HepG2 (cell line): Measurements from ENCODE around the gene BIRC5. TPM values are rescaled to one million over a fixed set of nuclear protein-coding genes. Genes with fewer than 3 reads are reported as not detected.
A peak's percentile ranks its signal among the peaks of the same experiment; 100 is the strongest.

Source experiments
- AHR ChIP-seq: IDR thresholded peaks from 2 replicates; pipeline ENCODE4 v1.6.1; 2018; ENCODE audit warnings: missing genetic modification reagents, missing compliant biosample characterization
- ARID4A ChIP-seq: sonication (generic); formaldehyde crosslinking; IDR thresholded peaks from 2 replicates; pipeline ENCODE4 v1.5.0; 2020; ENCODE audit warnings: mild to moderate bottlenecking, missing genetic modification reagents, borderline replicate concordance
- CENPT ChIP-seq: sonication (generic); formaldehyde crosslinking; IDR thresholded peaks from 2 replicates; pipeline ENCODE4 v1.8.0; 2022; ENCODE audit warnings: low read depth, mild to moderate bottlenecking, moderate library complexity, missing genetic modification reagents
- EEA1 ChIP-seq: sonication (generic); formaldehyde crosslinking; IDR thresholded peaks from 2 replicates; pipeline ENCODE4 v1.5.1; 2020; ENCODE audit warnings: mild to moderate bottlenecking, missing genetic modification reagents, borderline replicate concordance
- MXD4 ChIP-seq: IDR thresholded peaks from 2 replicates; pipeline ENCODE4 v1.6.1; 2016; ENCODE audit warnings: mild to moderate bottlenecking, missing biosample characterization, missing genetic modification reagents
- NR2C2 ChIP-seq: sonication (generic); formaldehyde crosslinking; IDR thresholded peaks from 2 replicates; pipeline ENCODE4 v1.4.0; 2020; ENCODE audit warnings: missing genetic modification reagents, mild to moderate bottlenecking, moderate library complexity, borderline replicate concordance
- PHF21A ChIP-seq: sonication (generic); formaldehyde crosslinking; IDR thresholded peaks from 2 replicates; pipeline ENCODE4 v1.5.0; 2020; ENCODE audit warnings: mild to moderate bottlenecking, missing genetic modification reagents
- SNAPC4 ChIP-seq: sonication (generic); formaldehyde crosslinking; IDR thresholded peaks from 2 replicates; pipeline ENCODE4 v1.4.0; 2020; ENCODE audit warnings: mild to moderate bottlenecking, missing genetic modification reagents
- TCF7L2 ChIP-seq: IDR thresholded peaks from 2 replicates; pipeline ENCODE4 v1.6.1; 2011; ENCODE audit warnings: mild to moderate bottlenecking, low read depth, low read length, moderate library complexity
- ZBTB10 ChIP-seq: sonication (generic); formaldehyde crosslinking; IDR thresholded peaks from 2 replicates; pipeline ENCODE4 v1.4.0; 2020; ENCODE audit warnings: missing genetic modification reagents, borderline replicate concordance
- ZBTB21 ChIP-seq: sonication (generic); formaldehyde crosslinking; IDR thresholded peaks from 2 replicates; pipeline ENCODE4 v1.4.0; 2020; ENCODE audit warnings: missing genetic modification reagents
- ZBTB43 ChIP-seq: sonication (generic); formaldehyde crosslinking; conservative IDR thresholded peaks from 2 replicates; pipeline ENCODE4 v1.4.0; 2020; ENCODE audit warnings: missing genetic modification reagents
- ZNF367 ChIP-seq: sonication (generic); formaldehyde crosslinking; IDR thresholded peaks from 2 replicates; pipeline ENCODE4 v1.4.0; 2020; ENCODE audit warnings: missing genetic modification reagents, borderline replicate concordance
- polyA plus RNA-seq, 8 experiments: library from polyadenylated mRNA; depleted of rRNA in 3 of 8; stranded (reverse) in 7 of 8; unstranded in 1 of 8; fragments of >200 nt; fragmentation: Illumina TruSeq in 4 of 8; extraction: Trizol in 4 of 8; gene quantifications; 2 replicates each; pipeline versions ENCODE4 v1.2.1 to v1.2.3, GENCODE V29; 2011 to 2016; ENCODE audit warnings: low read depth in 4 of 8, missing spikeins in 1 of 8, mixed read lengths in 1 of 8; ENCODE audit not compliant: insufficient read depth in 1 of 8
- total RNA-seq, 5 experiments: library from RNA; depleted of rRNA; stranded (reverse); fragments of >200 nt; fragmentation: Illumina TruSeq; extraction: Trizol; gene quantifications; 2 replicates each; pipeline ENCODE4 v1.2.3, GENCODE V29; 2016; ENCODE audit warnings: low read depth in 1 of 5

The BIRC5 gene
- total and polyA plus RNA-seq, 2 of the 13 experiments (the other 11 are each of a cell fraction or from before 2014, with no cell fraction given) = 30.3 to 135 TPM

GRCh38 chr17:78186692-78187595, 27.1 kb upstream of the BIRC5 start, which contains the start of the genes AFMID and TK1 (continued):
- peak; percentile 87; the same call in 1 of the 2 replicates for TF ChIP-seq ZBTB43 (CRISPR knock-in tag)
- TF ChIP-seq ZBTB10 (CRISPR knock-in tag) = no peak
- TF ChIP-seq EEA1 (CRISPR knock-in tag) = peak; percentile 85; the same call in 1 of the 2 replicates
- TF ChIP-seq NR2C2 = peak; percentile 40; the same call in 1 of the 2 replicates
- no peak for TF ChIP-seq TCF7L2
- TF ChIP-seq ZBTB21 (CRISPR knock-in tag) = 0 out of 2 replicates have a peak, but pooled peaks have one; percentile 13
- peak; percentile 89 for TF ChIP-seq ARID4A (CRISPR knock-in tag)
- TF ChIP-seq SNAPC4 (CRISPR knock-in tag) = peak; percentile 80; the same call in 1 of the 2 replicates
- peak; percentile 87 for TF ChIP-seq PHF21A (CRISPR knock-in tag)
- peak; percentile 98 for TF ChIP-seq CENPT
- TF ChIP-seq ZNF367 (CRISPR knock-in tag) = peak; percentile 59; the same call in 1 of the 2 replicates
- peak; percentile 99 for TF ChIP-seq MXD4 (CRISPR knock-in tag)
- TF ChIP-seq AHR = 0 out of 2 replicates have a peak, but pooled peaks have one; percentile 48
